Measurements from ENCODE around the gene CLSTN1. TPM values are rescaled to one million over a fixed set of nuclear protein-coding genes. Genes with fewer than 3 reads are reported as not detected.

The CLSTN1 gene
- polyA plus RNA-seq, 1 of the 3 experiments (the other 2 are of a cell fraction) = 59.6 TPM

DNA sequence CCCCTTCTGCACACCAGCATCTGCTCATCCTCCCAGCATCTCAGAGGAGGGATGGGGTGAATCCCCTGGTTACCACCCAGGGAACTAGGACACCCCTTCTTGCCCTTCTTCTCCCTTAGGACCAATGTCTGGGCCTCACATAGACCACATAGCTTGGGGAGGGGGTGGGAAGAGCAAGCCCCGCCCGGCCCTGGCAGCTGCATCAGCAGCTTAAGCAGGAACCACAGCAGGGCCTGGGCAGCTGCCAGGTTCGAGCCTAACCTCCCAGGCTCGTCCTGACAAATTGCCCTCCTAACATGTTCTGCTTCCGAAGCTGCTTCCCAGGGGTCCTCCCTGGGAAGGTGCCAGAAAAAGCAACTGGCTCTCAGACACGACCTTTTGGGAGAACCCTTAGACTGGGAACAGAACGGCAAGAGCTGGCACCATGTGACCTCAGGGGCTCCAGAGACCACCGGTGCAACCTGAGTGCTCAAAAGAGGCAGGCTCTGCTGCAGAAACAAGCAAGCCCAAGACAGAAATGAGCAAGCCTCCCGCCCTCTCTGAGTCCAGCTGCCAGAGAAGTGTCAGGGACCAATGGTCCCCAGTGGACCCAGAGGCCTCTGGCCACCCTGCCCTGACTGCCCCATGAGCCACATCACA lies 18.4 kb upstream of the CLSTN1 start:
- Histone ChIP-seq H3K9me3 (no peaks in the 10 kb centered on the region), H3F3A (replicated peaks; ENCODE audit: insufficient read depth) (no peaks in the 10 kb centered on the region), H3K27ac (ENCODE audit: low read depth in 2 of 2, low read length in 1 of 2) (no peak overlapping the region), H3K4me2 (no peak overlapping the region), H4K20me1 (ENCODE audit: insufficient read depth) (no peaks in the 10 kb centered on the region), H3K9ac (no peak overlapping the region), H3K36me3 (replicated peaks in 1 of 2; ENCODE audit: control insufficient read depth in 1 of 2, insufficient read depth in 2 of 2, low read length in 1 of 2) (no peaks in the 10 kb centered on the region), H2AFZ (ENCODE audit: low read depth) (no peak overlapping the region), H3K27me3 (ENCODE audit: insufficient read depth) (no peaks in the 10 kb centered on the region), H3K4me1 (ENCODE audit: control insufficient read depth in 1 of 2, insufficient read depth in 2 of 2, low read depth in 1 of 2, low read length in 1 of 2) (peaks cover 0 to 13% of the 10 kb centered on the region in 2 experiments; a peak in 1 of 4 replicates), H3K9me2 (no peaks in the 10 kb centered on the region), H3K4me3 (ENCODE audit: low read depth in 2 of 2, low read length in 1 of 2) (no peak overlapping the region), H3K79me2 (ENCODE audit: insufficient read depth) (no peaks in the 10 kb centered on the region)
- WGBS (ENCODE audit: low lambda C conversion rate) = 82% methylated on average over 6 of the region's 9 CpGs
- TF ChIP-seq CTCF (IDR thresholded peaks at IDR 0.05) (no peak), MEF2A (IDR thresholded peaks at IDR 0.05; ENCODE audit: borderline replicate concordance, low read depth) (no peak), REST (IDR thresholded peaks at IDR 0.05; ENCODE audit: low read depth, low read length) (no peak), FOSL2 (IDR thresholded peaks at IDR 0.05; ENCODE audit: borderline replicate concordance, low read depth) (no peak), RFX5 (IDR thresholded peaks at IDR 0.05; ENCODE audit: low read length) (no peak), NFIC (IDR thresholded peaks at IDR 0.05; ENCODE audit: borderline replicate concordance) (no peak), EP300 (IDR thresholded peaks at IDR 0.05; ENCODE audit: borderline replicate concordance in 1 of 2, low read depth in 1 of 2, low read length in 1 of 2) (no peak), ELF1 (IDR thresholded peaks at IDR 0.05) (no peak), TCF12 (IDR thresholded peaks at IDR 0.05) (no peak), YY1 (IDR thresholded peaks at IDR 0.05; ENCODE audit: low read depth) (no peak), JUND (IDR thresholded peaks at IDR 0.05) (no peak), RAD21 (IDR thresholded peaks at IDR 0.05; ENCODE audit: low read length) (no peak), GATA2 (CRISPR knock-in tag; IDR thresholded peaks at IDR 0.05) (no peak), SMC3 (IDR thresholded peaks at IDR 0.05; ENCODE audit: low read depth, low read length) (no peak), USF2 (IDR thresholded peaks at IDR 0.05; ENCODE audit: borderline replicate concordance, low read depth, low read length) (no peak), GABPA (IDR thresholded peaks at IDR 0.05; ENCODE audit: low read depth) (no peak), RXRA (IDR thresholded peaks at IDR 0.05; ENCODE audit: borderline replicate concordance, low read depth) (no peak)
- TF ChIP-seq, protein P1, sequence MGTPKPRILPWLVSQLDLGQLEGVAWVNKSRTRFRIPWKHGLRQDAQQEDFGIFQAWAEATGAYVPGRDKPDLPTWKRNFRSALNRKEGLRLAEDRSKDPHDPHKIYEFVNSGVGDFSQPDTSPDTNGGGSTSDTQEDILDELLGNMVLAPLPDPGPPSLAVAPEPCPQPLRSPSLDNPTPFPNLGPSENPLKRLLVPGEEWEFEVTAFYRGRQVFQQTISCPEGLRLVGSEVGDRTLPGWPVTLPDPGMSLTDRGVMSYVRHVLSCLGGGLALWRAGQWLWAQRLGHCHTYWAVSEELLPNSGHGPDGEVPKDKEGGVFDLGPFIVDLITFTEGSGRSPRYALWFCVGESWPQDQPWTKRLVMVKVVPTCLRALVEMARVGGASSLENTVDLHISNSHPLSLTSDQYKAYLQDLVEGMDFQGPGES (IDR thresholded peaks at IDR 0.05; ENCODE audit: low read depth, low read length) = no peak
- TF ChIP-seq, protein P2, sequence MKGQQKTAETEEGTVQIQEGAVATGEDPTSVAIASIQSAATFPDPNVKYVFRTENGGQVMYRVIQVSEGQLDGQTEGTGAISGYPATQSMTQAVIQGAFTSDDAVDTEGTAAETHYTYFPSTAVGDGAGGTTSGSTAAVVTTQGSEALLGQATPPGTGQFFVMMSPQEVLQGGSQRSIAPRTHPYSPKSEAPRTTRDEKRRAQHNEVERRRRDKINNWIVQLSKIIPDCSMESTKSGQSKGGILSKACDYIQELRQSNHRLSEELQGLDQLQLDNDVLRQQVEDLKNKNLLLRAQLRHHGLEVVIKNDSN (IDR thresholded peaks at IDR 0.05; ENCODE audit: borderline replicate concordance, low read depth) = no peak
- TF ChIP-seq, protein P3, sequence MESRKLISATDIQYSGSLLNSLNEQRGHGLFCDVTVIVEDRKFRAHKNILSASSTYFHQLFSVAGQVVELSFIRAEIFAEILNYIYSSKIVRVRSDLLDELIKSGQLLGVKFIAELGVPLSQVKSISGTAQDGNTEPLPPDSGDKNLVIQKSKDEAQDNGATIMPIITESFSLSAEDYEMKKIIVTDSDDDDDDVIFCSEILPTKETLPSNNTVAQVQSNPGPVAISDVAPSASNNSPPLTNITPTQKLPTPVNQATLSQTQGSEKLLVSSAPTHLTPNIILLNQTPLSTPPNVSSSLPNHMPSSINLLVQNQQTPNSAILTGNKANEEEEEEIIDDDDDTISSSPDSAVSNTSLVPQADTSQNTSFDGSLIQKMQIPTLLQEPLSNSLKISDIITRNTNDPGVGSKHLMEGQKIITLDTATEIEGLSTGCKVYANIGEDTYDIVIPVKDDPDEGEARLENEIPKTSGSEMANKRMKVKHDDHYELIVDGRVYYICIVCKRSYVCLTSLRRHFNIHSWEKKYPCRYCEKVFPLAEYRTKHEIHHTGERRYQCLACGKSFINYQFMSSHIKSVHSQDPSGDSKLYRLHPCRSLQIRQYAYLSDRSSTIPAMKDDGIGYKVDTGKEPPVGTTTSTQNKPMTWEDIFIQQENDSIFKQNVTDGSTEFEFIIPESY (IDR thresholded peaks at IDR 0.05; ENCODE audit: borderline replicate concordance, low read depth) = no peak
- POLR2A ChIA-PET = no interaction called here
- peak; percentile 21 for DNase-seq
- CTCF ChIA-PET = interaction anchor here (0.7 to 1.3 kb wide), 3 partner anchors 58 to 216 kb away, joined by 3 to 4 read pairs (median 3); partner anchors contain the start of genes LZIC and NMNAT1

Data from SK-N-SH (cell line).